Immature natural killer cell (primary cell): ENCODE results near the gene MRPL37. TPM values are rescaled to one million over a fixed set of nuclear protein-coding genes. Genes with fewer than 3 reads are reported as not detected.
A peak's percentile ranks its signal among the peaks of the same experiment; 100 is the strongest.
"Not testable (repeated sequence)": the region's sequence is repeated elsewhere in the genome, so short reads cannot be mapped to it uniquely, and the experiment has no call there.

Experiments
- DNase-seq, 3 donors: peaks; one replicate each; pipeline ENCODE4 v3.0.0; 2022; ENCODE audit warnings: mixed read lengths in 1 of 3
- H3K27ac Mint-ChIP-seq, 6 donors: one replicate each; pipeline ENCODE4 v1.8.0; 2020; ENCODE audit warnings: mixed read lengths in 6 of 6, mild to moderate bottlenecking in 5 of 6, inconsistent platforms in 4 of 6, moderate library complexity in 3 of 6
- H3K27me3 Mint-ChIP-seq, 3 donors: one replicate each; pipeline ENCODE4 v1.8.0; 2020 to 2021; ENCODE audit warnings: low read depth in 3 of 3, mild to moderate bottlenecking in 3 of 3, mixed read lengths in 3 of 3, moderate library complexity in 3 of 3, inconsistent platforms in 1 of 3
- H3K36me3 Mint-ChIP-seq, 3 donors: one replicate each; pipeline ENCODE4 v1.8.0; 2020; ENCODE audit warnings: mixed read lengths in 3 of 3, inconsistent platforms in 2 of 3, mild to moderate bottlenecking in 2 of 3
- H3K4me1 Mint-ChIP-seq, 2 donors: one replicate each; pipeline ENCODE4 v1.8.0; 2020; ENCODE audit warnings: inconsistent platforms in 2 of 2, mild to moderate bottlenecking in 2 of 2, mixed read lengths in 2 of 2, moderate library complexity in 1 of 2
- H3K4me3 Mint-ChIP-seq, 5 donors: one replicate each; pipeline ENCODE4 v1.8.0; 2020; ENCODE audit warnings: mild to moderate bottlenecking in 5 of 5, mixed read lengths in 5 of 5, inconsistent platforms in 3 of 5, moderate library complexity in 3 of 5
- H3K9me3 Mint-ChIP-seq, 6 donors: one replicate each; pipeline ENCODE4 v1.8.0; 2020; ENCODE audit warnings: mild to moderate bottlenecking in 6 of 6, mixed read lengths in 6 of 6, inconsistent platforms in 4 of 6, moderate library complexity in 3 of 6
- polyA plus RNA-seq, 3 donors: library from polyadenylated mRNA; unstranded; fragments of 300-500 nt; fragmentation: Illumina TruSeq; gene quantifications; one replicate each; pipeline ENCODE4 v1.2.3, GENCODE V29; 2021

MRPL37 gene
- polyA plus RNA-seq, 3 donors from 2014 or later: 47.4 to 77.5 (median 52.3) TPM

- H3K4me3 Mint-ChIP-seq: no peak overlapping the region
- DNase-seq: no peak
- H3K4me1 Mint-ChIP-seq: no peaks in the 10 kb centered on the region
- H3K36me3 Mint-ChIP-seq: peaks cover 0 to 6% (median 3%) of the 10 kb centered on the region in 3 donors
- H3K27me3 Mint-ChIP-seq: peaks cover 0 to 5% (median 2%) of the 10 kb centered on the region in 3 donors
- H3K9me3 Mint-ChIP-seq: no peaks in the 10 kb centered on the region
- H3K27ac Mint-ChIP-seq: peak overlapping the region in 1 of 6 donors; percentile 40
Measured at GRCh38 chr1:54178296-54179070, 21.5 kb upstream of the MRPL37 start.

- H3K27me3 Mint-ChIP-seq: peaks cover 0 to 3% (median 2%) of the 10 kb centered on the region in 3 donors
- no peak overlapping the region for H3K4me3 Mint-ChIP-seq
- no peak for DNase-seq
- H3K4me1 Mint-ChIP-seq: no peaks in the 10 kb centered on the region
- no peaks in the 10 kb centered on the region for H3K9me3 Mint-ChIP-seq
- H3K27ac Mint-ChIP-seq: peak overlapping the region in 1 of 6 donors; percentile 11
- H3K36me3 Mint-ChIP-seq: peaks cover 0 to 15% (median under 1%) of the 10 kb centered on the region in 3 donors
Measured at GRCh38 chr1:54180701-54181360, 19.1 kb upstream of the MRPL37 start.

DNA sequence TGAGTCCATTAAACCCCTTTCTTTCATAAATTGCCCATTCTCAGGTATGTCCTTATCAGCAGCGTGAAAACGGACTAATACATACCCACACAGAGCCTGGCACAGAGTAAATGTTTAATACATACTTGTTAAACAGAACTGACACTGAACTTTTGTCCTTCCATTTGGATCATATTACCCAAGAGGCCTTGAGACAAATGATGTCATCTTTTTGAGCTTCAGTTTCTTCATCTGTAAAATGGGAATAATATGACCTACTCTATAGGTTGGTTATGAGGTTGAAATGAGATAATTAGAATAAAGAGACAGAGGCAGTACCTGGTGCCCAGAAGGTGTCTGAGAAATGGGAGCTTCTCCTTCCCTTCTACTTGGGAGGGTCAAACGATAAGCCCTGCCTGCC, 13.9 kb upstream of the MRPL37 start:
- Mint-ChIP-seq H3K36me3 (peaks cover 0 to 21% (median 7%) of the 10 kb centered on the region in 3 donors), H3K4me1 (no peaks in the 10 kb centered on the region), H3K9me3 (no peaks in the 10 kb centered on the region), H3K27me3 (no peaks in the 10 kb centered on the region), H3K27ac (no peak overlapping the region), H3K4me3 (no peak overlapping the region)
- DNase-seq: no peak

DNA sequence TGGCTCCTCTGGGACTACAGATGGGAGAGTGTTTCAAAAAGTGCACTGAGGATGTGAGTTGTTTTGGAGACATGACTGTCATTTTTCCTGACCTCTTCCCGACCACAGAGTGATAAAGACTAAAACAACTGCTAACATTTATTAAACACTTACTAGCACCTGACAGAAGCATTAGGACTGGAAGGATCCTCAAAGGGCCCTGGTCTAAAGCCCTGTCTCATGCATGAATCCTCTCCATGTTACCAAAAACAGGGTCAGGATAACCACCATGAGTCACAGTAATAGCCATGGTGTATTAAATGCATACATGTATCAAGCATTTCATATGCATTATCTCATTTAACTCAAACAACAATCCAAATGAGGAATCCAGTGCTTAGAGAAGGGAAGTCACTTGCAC, 11.7 kb upstream of the MRPL37 start:
- H3K4me3 Mint-ChIP-seq: no peak overlapping the region
- H3K36me3 Mint-ChIP-seq: peaks cover 3 to 30% (median 11%) of the 10 kb centered on the region in 3 donors
- H3K4me1 Mint-ChIP-seq: no peaks in the 10 kb centered on the region
- no peak overlapping the region for H3K27ac Mint-ChIP-seq
- no peak for DNase-seq
- no peaks in the 10 kb centered on the region for H3K9me3 Mint-ChIP-seq
- no peaks in the 10 kb centered on the region for H3K27me3 Mint-ChIP-seq

GRCh38 chr1:54190526-54190925, 9.4 kb upstream of the MRPL37 start:
- Mint-ChIP-seq H3K4me1 (no peaks in the 10 kb centered on the region), H3K27ac (no peak overlapping the region), H3K36me3 (peaks cover 4 to 37% (median 13%) of the 10 kb centered on the region in 3 donors), H3K9me3 (no peaks in the 10 kb centered on the region), H3K27me3 (no peaks in the 10 kb centered on the region), H3K4me3 (no peak overlapping the region)
- DNase-seq: no peak

DNA sequence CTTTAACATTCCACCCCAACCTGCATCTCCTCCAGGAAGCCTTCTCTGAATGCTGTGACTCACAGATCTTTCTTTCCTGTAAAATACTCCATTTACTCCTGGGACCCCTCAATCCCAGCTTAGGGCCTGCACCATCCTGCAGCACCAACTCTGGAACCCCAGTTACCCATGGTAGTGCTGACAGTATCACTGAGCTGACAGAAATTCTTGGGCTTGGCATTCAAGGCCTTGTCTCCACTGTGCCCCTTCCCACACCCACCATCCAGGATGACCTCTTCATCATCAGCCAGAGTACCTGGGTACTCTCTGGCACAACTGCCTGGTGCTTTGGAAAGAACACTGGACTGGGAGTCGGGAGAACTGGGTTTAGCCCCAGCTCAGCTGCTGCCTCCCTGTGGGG, 8.4 kb upstream of the MRPL37 start:
- no peak for DNase-seq
- no peaks in the 10 kb centered on the region for H3K9me3 Mint-ChIP-seq
- H3K27ac Mint-ChIP-seq: no peak overlapping the region
- no peak overlapping the region for H3K4me3 Mint-ChIP-seq
- no peaks in the 10 kb centered on the region for H3K27me3 Mint-ChIP-seq
- no peaks in the 10 kb centered on the region for H3K4me1 Mint-ChIP-seq
- H3K36me3 Mint-ChIP-seq: peaks cover 4 to 34% (median 16%) of the 10 kb centered on the region in 3 donors

DNA sequence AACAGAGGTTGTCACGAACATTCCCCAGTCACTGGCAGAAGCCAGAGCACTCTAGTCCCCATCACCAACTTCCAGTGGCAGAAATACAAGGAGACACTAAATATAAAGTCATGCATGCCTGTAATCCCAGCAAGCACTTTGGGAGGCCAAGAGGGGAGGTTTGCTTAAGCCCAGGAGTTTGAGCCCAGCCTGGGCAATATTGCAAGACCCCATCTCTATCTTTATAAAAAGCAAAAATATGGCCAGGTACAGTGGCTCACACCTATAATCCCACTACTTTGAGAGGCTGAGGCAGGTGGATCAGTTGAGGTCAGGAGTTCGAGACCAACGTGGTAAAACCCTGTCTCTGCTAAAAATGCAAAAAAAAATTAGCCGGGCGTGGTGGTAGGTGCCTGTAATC, 6.5 kb upstream of the MRPL37 start:
- Mint-ChIP-seq H3K4me1 (no peaks in the 10 kb centered on the region), H3K27ac (no peak overlapping the region), H3K27me3 (no peaks in the 10 kb centered on the region), H3K4me3 (no peak overlapping the region), H3K36me3 (peaks cover 4 to 28% (median 18%) of the 10 kb centered on the region in 3 donors), H3K9me3 (no peaks in the 10 kb centered on the region)
- DNase-seq: no peak

DNA sequence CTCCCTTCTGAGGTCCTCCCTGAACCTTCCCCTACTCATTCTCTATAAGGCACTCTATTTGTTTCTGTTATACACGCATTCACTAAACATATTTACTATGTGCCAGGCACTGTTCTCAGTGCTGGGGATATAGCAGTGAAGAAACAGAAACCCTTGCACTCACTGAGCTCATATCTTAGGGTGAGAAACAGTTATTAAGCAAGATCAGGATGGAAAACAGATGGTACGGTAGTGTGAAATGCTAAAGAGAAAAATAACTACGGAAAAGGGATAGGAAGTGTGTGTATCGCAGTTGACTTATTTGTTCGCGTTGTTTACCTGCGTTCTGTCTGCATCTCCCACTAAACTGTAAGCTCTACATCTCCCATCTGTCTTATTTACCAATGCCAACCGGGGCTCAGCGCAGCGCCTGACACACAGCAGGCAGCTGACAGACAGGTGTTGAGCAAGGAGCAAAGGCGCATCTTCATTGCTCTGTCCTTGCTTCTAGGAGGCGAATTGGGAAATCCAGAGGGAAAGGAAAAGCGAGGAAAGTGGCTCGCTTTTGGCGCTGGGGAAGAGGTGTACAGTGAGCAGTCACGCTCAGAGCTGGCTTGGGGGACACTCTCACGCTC, 709 bp upstream of the MRPL37 start:
- peak overlapping the region; percentile 52 to 92 (median 78) for H3K27ac Mint-ChIP-seq
- peaks cover 0 to 2% (median 0%) of the 10 kb centered on the region in 3 donors for H3K27me3 Mint-ChIP-seq
- H3K36me3 Mint-ChIP-seq: peaks cover 0 to 11% (median 9%) of the 10 kb centered on the region in 3 donors
- no peaks in the 10 kb centered on the region for H3K9me3 Mint-ChIP-seq
- H3K4me3 Mint-ChIP-seq: peak overlapping the region; percentile 88 to 94 (median 93)
- no peak for DNase-seq
- H3K4me1 Mint-ChIP-seq: peaks cover 30 to 45% of the 10 kb centered on the region in 2 donors

- H3K27ac Mint-ChIP-seq: peak overlapping the region; percentile 74 to 92 (median 82)
- no peak for DNase-seq
- H3K27me3 Mint-ChIP-seq: peaks cover 0 to 2% (median 0%) of the 10 kb centered on the region in 3 donors
- H3K9me3 Mint-ChIP-seq: no peaks in the 10 kb centered on the region
- peaks cover 4 to 11% (median 11%) of the 10 kb centered on the region in 3 donors for H3K36me3 Mint-ChIP-seq
- peak overlapping the region; percentile 88 to 94 (median 93) for H3K4me3 Mint-ChIP-seq
- peaks cover 30 to 45% of the 10 kb centered on the region in 2 donors for H3K4me1 Mint-ChIP-seq
Measured at GRCh38 chr1:54200519-54200997, 591 bp downstream of the MRPL37 start.

GRCh38 chr1:54204199-54204598, 4.2 kb downstream of the MRPL37 start:
- Mint-ChIP-seq H3K9me3 (no peaks in the 10 kb centered on the region), H3K27me3 (peaks cover 0 to 3% (median 0%) of the 10 kb centered on the region in 3 donors), H3K4me3 (no peak overlapping the region), H3K27ac (no peak overlapping the region), H3K4me1 (peaks cover 29 to 40% of the 10 kb centered on the region in 2 donors), H3K36me3 (peaks cover 22 to 32% (median 25%) of the 10 kb centered on the region in 3 donors)
- DNase-seq: no peak

DNA sequence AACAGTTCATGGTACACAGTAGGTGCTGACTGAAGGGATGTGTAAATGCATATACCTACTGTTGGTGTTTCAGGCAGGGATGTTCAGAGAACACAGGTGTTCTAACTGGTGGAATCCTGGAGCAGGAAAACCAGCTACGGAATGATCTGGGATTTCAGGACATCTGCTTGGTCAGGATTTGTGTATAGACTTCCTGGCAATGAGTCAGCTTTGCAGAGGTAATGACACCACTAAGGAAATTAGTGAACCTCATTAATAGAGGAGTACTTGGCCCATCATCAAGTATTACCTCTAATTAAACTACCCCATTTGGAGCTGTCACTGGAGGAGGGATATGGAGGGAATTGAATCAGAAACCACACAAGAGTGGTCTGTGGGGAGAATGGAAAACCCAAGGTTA, 7.3 kb downstream of the MRPL37 start:
- H3K27me3 Mint-ChIP-seq: peaks cover 0 to 3% (median 0%) of the 10 kb centered on the region in 3 donors
- H3K36me3 Mint-ChIP-seq: peaks cover 37 to 55% (median 38%) of the 10 kb centered on the region in 3 donors
- H3K9me3 Mint-ChIP-seq: no peaks in the 10 kb centered on the region
- peaks cover 7 to 10% of the 10 kb centered on the region in 2 donors for H3K4me1 Mint-ChIP-seq
- no peak overlapping the region for H3K4me3 Mint-ChIP-seq
- no peak for DNase-seq
- H3K27ac Mint-ChIP-seq: no peak overlapping the region

DNA sequence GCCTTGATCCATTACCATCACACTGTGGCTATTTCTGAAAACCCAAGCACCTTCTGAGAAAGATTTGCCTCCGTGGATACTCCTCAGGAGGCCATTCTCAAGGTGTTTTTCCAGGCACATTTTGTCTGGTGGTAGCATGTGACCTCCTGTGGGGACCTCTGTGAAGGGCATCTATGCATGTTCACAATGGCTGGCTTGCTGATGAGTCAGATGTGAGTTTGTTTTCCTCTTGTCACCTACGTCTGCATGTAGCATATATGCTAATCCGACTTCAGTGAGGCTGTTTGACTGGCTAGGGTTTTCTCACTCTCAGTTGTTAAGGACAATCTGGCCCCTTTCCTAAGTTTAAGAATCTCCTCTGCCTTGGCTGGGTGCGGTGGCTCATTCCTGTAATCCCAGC, 7.9 kb downstream of the MRPL37 start:
- H3K27me3 Mint-ChIP-seq: not testable (repeated sequence)

DNA sequence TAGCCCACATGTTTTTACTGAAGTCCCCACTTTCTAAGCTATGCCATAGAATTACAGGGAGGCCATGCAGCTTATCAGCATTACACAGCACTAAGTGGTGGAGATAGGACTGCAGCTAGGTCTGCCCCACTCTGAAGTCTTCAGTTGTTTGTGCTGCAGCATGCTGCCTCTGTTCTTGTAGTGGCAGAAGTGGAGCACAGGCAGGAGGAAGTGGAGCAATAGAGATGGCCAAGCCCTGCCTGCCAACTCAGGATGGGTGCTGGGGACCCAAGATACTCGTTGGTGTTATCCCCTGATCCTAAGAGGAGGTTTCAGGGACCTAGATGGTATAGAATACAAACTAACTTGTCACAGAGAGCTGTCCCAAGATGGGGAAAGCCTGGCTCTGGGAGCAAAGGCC, 12.9 kb downstream of the MRPL37 start:
- no peak overlapping the region for H3K27ac Mint-ChIP-seq
- peaks cover 29 to 58% (median 40%) of the 10 kb centered on the region in 3 donors for H3K36me3 Mint-ChIP-seq
- no peak for DNase-seq
- H3K4me1 Mint-ChIP-seq: no peaks in the 10 kb centered on the region
- H3K27me3 Mint-ChIP-seq: peaks cover 2 to 4% (median 2%) of the 10 kb centered on the region in 3 donors
- no peaks in the 10 kb centered on the region for H3K9me3 Mint-ChIP-seq
- H3K4me3 Mint-ChIP-seq: no peak overlapping the region

More for the DNA sequence above, 7.9 kb downstream of the MRPL37 start:
- not testable (repeated sequence) for H3K9me3 Mint-ChIP-seq, H3K4me1 Mint-ChIP-seq, DNase-seq, H3K4me3 Mint-ChIP-seq, H3K27ac Mint-ChIP-seq
- peaks cover 37 to 60% (median 38%) of the 10 kb centered on the region in 3 donors for H3K36me3 Mint-ChIP-seq

GRCh38 chr1:54215523-54215922, 15.6 kb downstream of the MRPL37 start:
- H3K36me3 Mint-ChIP-seq: peaks cover 26 to 54% (median 31%) of the 10 kb centered on the region in 3 donors
- H3K4me1 Mint-ChIP-seq: peaks cover 0 to 1% of the 10 kb centered on the region in 2 donors
- H3K27me3 Mint-ChIP-seq: peaks cover 2 to 4% (median 2%) of the 10 kb centered on the region in 3 donors
- no peaks in the 10 kb centered on the region for H3K9me3 Mint-ChIP-seq
- no peak for DNase-seq
- H3K27ac Mint-ChIP-seq: no peak overlapping the region
- no peak overlapping the region for H3K4me3 Mint-ChIP-seq
